Fibroblast of lung (primary cell): ENCODE data around the gene TRIM8. TPM values are rescaled to one million over a fixed set of nuclear protein-coding genes. Genes with fewer than 3 reads are reported as not detected.
A peak's percentile ranks its signal among the peaks of the same experiment; 100 is the strongest.

Experiments used
- DNase-seq, 2 donors: peaks; one replicate each; pipeline versions ENCODE4 v3.0.0 to v3.0.0-alpha.2; 2010; ENCODE audit warnings: low read depth in 2 of 2
- H2AFZ ChIP-seq: 2 replicates; pipeline ENCODE4 v1.5.1; 2012; ENCODE audit warnings: low read length, control low read depth, inconsistent platforms
- H3K27ac ChIP-seq: 2 replicates; pipeline ENCODE4 v1.5.1; 2011; ENCODE audit warnings: low read length, control low read depth; ENCODE audit not compliant: insufficient read depth
- H3K27me3 ChIP-seq: 2 replicates; pipeline ENCODE4 v1.5.1; 2011; ENCODE audit warnings: mild to moderate bottlenecking, low read length; ENCODE audit not compliant: control insufficient read depth, insufficient read depth
- H3K36me3 ChIP-seq: 2 replicates; pipeline ENCODE4 v1.5.1; 2011; ENCODE audit warnings: low read length; ENCODE audit not compliant: control insufficient read depth, insufficient read depth
- H3K4me1 ChIP-seq: 2 replicates; pipeline ENCODE4 v1.5.1; 2011; ENCODE audit warnings: low read length; ENCODE audit not compliant: control insufficient read depth, insufficient read depth; ENCODE audit errors: extremely low read depth
- H3K4me2 ChIP-seq: 2 replicates; pipeline ENCODE4 v1.5.1; 2011; ENCODE audit warnings: low read length, control low read depth; ENCODE audit not compliant: insufficient read depth; ENCODE audit errors: extremely low read depth
- H3K4me3 ChIP-seq, 4 experiments: fragments of 200-600 bp in 1 of 4; sonication (generic) in 1 of 4; replicated peaks in 1 of 4; 2 replicates each; pipeline ENCODE4 v1.5.1; 2011 to 2016; ENCODE audit warnings: low read length in 4 of 4, low read depth in 3 of 4, mild to moderate bottlenecking in 3 of 4, control low read depth in 2 of 4, inconsistent platforms in 1 of 4, mixed read lengths in 1 of 4; ENCODE audit not compliant: insufficient read depth in 1 of 4; ENCODE audit errors: control extremely low read depth in 1 of 4
- H3K79me2 ChIP-seq: 2 replicates; pipeline ENCODE4 v1.5.1; 2012; ENCODE audit warnings: mild to moderate bottlenecking, low read length, inconsistent platforms; ENCODE audit not compliant: control insufficient read depth, insufficient read depth
- H3K9ac ChIP-seq: 2 replicates; pipeline ENCODE4 v1.5.1; 2011; ENCODE audit warnings: mild to moderate bottlenecking, low read length, control low read depth; ENCODE audit not compliant: insufficient read depth
- H3K9me3 ChIP-seq: 2 replicates; pipeline ENCODE4 v1.5.1; 2012; ENCODE audit warnings: low read depth, low read length; ENCODE audit not compliant: control insufficient read depth, insufficient read depth
- H4K20me1 ChIP-seq: 2 replicates; pipeline ENCODE4 v1.5.1; 2011; ENCODE audit warnings: low read length; ENCODE audit not compliant: control insufficient read depth, insufficient read depth; ENCODE audit errors: extremely low read depth
- CTCF ChIP-seq, 2 donors: IDR thresholded peaks in 1 of 2; conservative IDR thresholded peaks in 1 of 2; 1 replicate in 1 of 2; 2 replicates in 1 of 2; pipeline ENCODE4 v1.5.1; 2011 to 2012; ENCODE audit warnings: low read length in 2 of 2, control low read depth in 1 of 2, inconsistent platforms in 1 of 2, low read depth in 1 of 2, mild to moderate bottlenecking in 1 of 2
- EZH2 ChIP-seq: IDR thresholded peaks from 2 replicates; pipeline ENCODE4 v1.5.1; 2012; ENCODE audit warnings: low read length, control low read depth, mild to moderate bottlenecking; ENCODE audit errors: missing control alignments
- polyA plus RNA-seq, 2 donors: library from polyadenylated mRNA; depleted of rRNA in 1 of 2; stranded (reverse) in 1 of 2; unstranded in 1 of 2; fragments of >200 nt; gene quantifications; 2 replicates each; pipeline ENCODE4 v1.2.1, GENCODE V29; 2011 to 2012; ENCODE audit warnings: missing spikeins in 1 of 2
- total RNA-seq: library from RNA; depleted of rRNA; stranded (reverse); fragments of >200 nt; gene quantifications from 2 replicates; pipeline ENCODE4 v1.2.1, GENCODE V29; 2014

TRIM8 gene
- total and polyA plus RNA-seq, 2 donors (not counting 1 experiment from before 2014, with no cell fraction given) = 93.2 to 143 TPM

- Histone ChIP-seq H4K20me1 (no peaks in the 10 kb centered on the region), H3K27me3 (no peaks in the 10 kb centered on the region), H2AFZ (no peak overlapping the region), H3K4me1 (peaks cover 51% of the 10 kb centered on the region), H3K4me3 (peak overlapping the region in 2 of 4 experiments; percentile 24 to 33), H3K4me2 (peak overlapping the region; percentile 56), H3K9me3 (no peaks in the 10 kb centered on the region), H3K9ac (peak overlapping the region; percentile 36), H3K27ac (peak overlapping the region; percentile 59), H3K36me3 (no peaks in the 10 kb centered on the region), H3K79me2 (no peaks in the 10 kb centered on the region)
- DNase-seq = no peak
- TF ChIP-seq EZH2 (no peak), CTCF (conservative IDR thresholded peaks at IDR 0.05 in 1 of 2, IDR thresholded peaks at IDR 0.05 in 1 of 2; ENCODE audit: low read depth in 1 of 2, low read length in 2 of 2) (no peak)
These were observed 32.4 kb downstream of the TRIM8 start for GRCh38 chr10:102676534-102677315.

- no peaks in the 10 kb centered on the region for H3K27me3 ChIP-seq
- TF ChIP-seq EZH2 (no peak), CTCF (conservative IDR thresholded peaks at IDR 0.05 in 1 of 2, IDR thresholded peaks at IDR 0.05 in 1 of 2; ENCODE audit: low read depth in 1 of 2, low read length in 2 of 2) (no peak)
- H4K20me1 ChIP-seq = no peaks in the 10 kb centered on the region
- H3K4me1 ChIP-seq = peaks cover 51% of the 10 kb centered on the region
- H3K9ac ChIP-seq = no peak overlapping the region
- no peak overlapping the region for H2AFZ ChIP-seq
- no peak for DNase-seq
- H3K27ac ChIP-seq = peak overlapping the region; percentile 59
- no peak overlapping the region for H3K4me2 ChIP-seq
- peaks cover 3% of the 10 kb centered on the region for H3K36me3 ChIP-seq
- no peaks in the 10 kb centered on the region for H3K79me2 ChIP-seq
- no peak overlapping the region for H3K4me3 ChIP-seq
- H3K9me3 ChIP-seq = no peaks in the 10 kb centered on the region
These were observed 33.2 kb downstream of the TRIM8 start for GRCh38 chr10:102677331-102678067.

GRCh38 chr10:102678068-102678400 is 33.8 kb downstream of the TRIM8 start:
- Histone ChIP-seq H3K27ac (no peak overlapping the region), H3K27me3 (no peaks in the 10 kb centered on the region), H2AFZ (no peak overlapping the region), H3K36me3 (peaks cover 3% of the 10 kb centered on the region), H3K79me2 (no peaks in the 10 kb centered on the region), H3K4me1 (peaks cover 50% of the 10 kb centered on the region), H3K4me2 (no peak overlapping the region), H3K9me3 (no peaks in the 10 kb centered on the region), H3K9ac (no peak overlapping the region), H3K4me3 (no peak overlapping the region), H4K20me1 (no peaks in the 10 kb centered on the region)
- DNase-seq = no peak
- TF ChIP-seq CTCF (conservative IDR thresholded peaks at IDR 0.05 in 1 of 2, IDR thresholded peaks at IDR 0.05 in 1 of 2; ENCODE audit: low read depth in 1 of 2, low read length in 2 of 2) = no peak
- no peak for TF ChIP-seq EZH2
